ENCODE results near the gene MIS18BP1. TPM values are rescaled to one million over a fixed set of nuclear protein-coding genes. Genes with fewer than 3 reads are reported as not detected.

Gene MIS18BP1
- 16.9 and 32.0 TPM in 2 replicates for total RNA-seq

GRCh38 chr14:45253070-45253753 lies at the start of gene MIS18BP1:
Gene MIS18BP1 (minus strand): TSS chr14:45253202. CDS start chr14:45247286, 5,916 bp downstream.

Other genes with a start within 250 kb of the MIS18BP1 start
- 15.0 and 16.1 TPM in 2 replicates for gene PRPF39, start 169.1 kb downstream of the MIS18BP1 start, total RNA-seq
- 28.7 and 46.9 TPM in 2 replicates for gene FKBP3, start 118.7 kb downstream of the MIS18BP1 start, total RNA-seq
- gene FANCM, start 117.3 kb downstream of the MIS18BP1 start, total RNA-seq, result 4.7 and 5.7 TPM in 2 replicates